ENCODE measurements around the gene SLC47A1.
"Not testable (repeated sequence)": the region's sequence is repeated elsewhere in the genome, so short reads cannot be mapped to it uniquely, and the experiment has no call there.

The SLC47A1 gene

DNA sequence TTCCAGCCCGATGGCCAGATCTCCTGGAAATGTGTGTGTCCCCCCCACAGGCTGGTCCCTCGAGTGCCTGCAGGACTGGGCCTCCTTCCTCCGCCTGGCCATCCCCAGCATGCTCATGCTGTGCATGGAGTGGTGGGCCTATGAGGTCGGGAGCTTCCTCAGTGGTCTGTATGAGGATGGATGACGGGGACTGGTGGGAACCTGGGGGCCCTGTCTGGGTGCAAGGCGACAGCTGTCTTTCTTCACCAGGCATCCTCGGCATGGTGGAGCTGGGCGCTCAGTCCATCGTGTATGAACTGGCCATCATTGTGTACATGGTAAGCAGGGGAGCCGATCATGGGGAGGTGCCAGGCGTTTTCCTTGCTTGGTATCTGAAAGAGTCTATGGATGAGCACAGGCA is 22.1 kb downstream of the SLC47A1 start:
- TF ChIP-seq GATA1 (IDR thresholded peaks at IDR 0.05; ENCODE audit: low read depth, low read length) (no peak), POLR2A (IDR thresholded peaks at IDR 0.05; ENCODE audit: low read length) (no peak)
- DNase-seq: no peak

DNA sequence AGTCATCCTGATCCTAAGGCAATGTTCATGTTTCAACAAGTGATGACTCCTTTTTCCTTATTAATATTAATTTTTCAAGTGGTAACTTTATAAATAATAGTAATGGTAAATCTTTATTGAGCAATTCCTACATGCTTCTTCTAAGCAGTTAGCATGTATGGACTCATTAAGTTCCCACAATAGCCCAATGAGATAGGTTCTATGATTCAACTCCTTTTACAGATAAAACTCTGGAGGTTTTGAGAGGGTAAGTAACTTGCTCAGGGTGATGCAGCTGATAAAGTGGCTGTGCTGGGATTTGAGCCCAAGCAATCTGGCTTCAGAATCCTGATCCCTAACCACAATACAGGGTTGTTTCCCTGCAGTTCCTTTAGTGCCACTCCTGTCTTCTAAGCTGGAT is 25.3 kb downstream of the SLC47A1 start:
- TF ChIP-seq POLR2A (IDR thresholded peaks at IDR 0.05; ENCODE audit: low read length): no peak
- no peak for TF ChIP-seq GATA1 (IDR thresholded peaks at IDR 0.05; ENCODE audit: low read depth, low read length)
- no peak for DNase-seq

DNA sequence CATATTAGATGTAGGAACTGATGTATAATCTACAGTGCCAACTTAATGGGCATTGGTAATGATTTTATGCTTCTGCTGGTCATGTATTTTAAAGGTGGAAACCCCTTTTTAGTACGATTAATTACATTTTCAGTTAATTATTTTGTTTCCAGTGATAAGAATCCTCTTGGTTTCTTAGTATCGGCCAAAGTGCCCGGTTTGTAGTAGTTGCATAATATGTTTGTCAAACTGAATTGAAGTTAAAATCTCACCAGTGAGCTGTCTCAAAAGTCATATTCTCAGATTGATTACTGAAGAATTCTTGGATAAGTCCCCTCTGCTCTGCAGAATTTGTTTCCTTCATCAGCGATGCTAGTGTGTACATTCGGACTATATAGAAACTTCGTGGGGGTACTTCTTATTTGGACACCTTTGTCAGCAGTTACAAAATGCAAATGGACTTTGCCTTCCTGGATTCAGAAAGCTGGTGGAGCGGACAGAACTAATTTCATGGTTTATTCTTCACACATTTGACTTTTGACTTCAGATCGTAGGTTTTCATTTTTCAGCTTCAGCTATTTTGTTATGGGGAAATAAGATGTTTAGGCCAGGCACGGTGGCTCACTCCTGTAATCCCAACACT is 28.2 kb downstream of the SLC47A1 start:
- TF ChIP-seq GATA1 (IDR thresholded peaks at IDR 0.05; ENCODE audit: low read depth, low read length) (no peak), POLR2A (IDR thresholded peaks at IDR 0.05; ENCODE audit: low read length) (no peak)
- no peak for DNase-seq

DNA sequence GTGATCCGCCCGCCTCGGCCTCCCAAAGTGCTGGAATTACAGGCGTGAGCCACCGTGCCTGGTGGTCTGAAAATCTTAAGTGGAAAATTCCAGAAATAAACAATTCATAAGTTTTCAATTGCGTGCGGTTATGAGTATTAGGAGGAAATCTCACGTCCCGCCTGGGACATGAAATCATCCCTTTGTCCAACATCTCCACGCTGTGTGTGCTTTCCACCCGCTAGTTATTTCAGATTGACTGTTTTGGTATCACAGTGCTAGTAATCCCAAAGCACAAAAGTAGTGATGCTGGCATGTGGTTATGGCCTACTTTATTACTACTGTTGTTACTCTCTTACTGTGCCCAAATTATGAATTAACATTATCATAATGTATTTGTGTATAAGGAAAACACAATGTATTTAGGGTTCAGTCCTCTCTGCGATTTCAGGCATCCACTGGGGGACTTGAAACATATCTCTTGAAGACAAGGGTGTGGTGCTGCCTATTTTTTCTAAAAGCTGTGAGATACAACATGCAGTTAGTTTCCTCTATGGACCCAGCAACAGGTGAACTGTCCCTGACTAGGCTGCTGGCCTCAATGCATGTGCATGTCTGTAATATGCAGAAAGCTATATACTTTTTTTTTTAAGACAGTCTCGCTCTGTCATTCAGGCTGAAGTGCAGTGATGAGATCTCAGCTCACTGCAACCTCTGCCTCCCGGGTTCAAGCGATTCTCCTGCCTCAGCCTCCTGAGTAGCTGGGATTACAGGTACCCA is 32.3 kb downstream of the SLC47A1 start:
- no peak for DNase-seq

DNA sequence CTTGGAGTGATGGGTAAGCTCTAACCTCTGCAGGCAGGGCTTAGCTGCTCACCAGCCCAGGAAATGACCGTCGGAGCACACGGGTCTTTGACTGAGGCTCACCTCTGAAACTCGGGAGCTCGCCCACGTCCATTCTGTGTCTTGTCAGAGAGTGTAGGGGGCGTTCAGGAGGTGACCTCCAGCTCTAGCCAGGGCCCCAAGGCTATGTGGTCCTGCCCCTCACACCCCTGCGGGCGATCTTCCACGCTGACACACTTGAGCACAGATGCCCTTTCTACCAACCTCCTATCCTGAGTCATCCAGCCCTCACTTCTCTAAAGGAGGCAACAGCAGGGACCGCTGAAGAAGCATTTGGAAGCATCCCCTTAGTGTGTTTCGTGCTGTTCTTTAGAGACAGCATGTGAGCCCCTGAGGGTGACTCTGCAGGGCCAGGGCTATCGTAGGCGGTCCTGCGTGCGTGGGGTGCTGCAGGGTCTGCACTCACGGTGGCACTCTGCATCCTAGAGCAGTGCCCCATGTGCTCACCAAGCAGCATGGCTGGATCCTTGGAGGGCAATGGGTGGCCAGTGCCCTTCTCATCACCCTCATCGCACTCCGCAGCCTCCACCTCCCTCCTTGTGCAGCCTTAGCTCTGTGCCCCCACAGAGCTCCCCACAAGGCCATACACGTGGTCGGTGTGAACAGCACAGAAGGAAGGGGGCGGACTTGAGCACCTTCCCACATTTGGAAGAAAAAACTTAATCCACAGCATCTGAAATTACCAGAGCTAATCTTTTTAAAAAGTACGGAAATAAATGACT is 33.8 kb downstream of the SLC47A1 start:
- TF ChIP-seq GATA1 (IDR thresholded peaks at IDR 0.05; ENCODE audit: low read depth, low read length) (no peak), POLR2A (IDR thresholded peaks at IDR 0.05; ENCODE audit: low read length) (no peak)
- no peak for DNase-seq

More for the DNA sequence above, 32.3 kb downstream of the SLC47A1 start:
- TF ChIP-seq GATA1 (IDR thresholded peaks at IDR 0.05; ENCODE audit: low read depth, low read length): no peak
- TF ChIP-seq POLR2A (IDR thresholded peaks at IDR 0.05; ENCODE audit: low read length): no peak

DNA sequence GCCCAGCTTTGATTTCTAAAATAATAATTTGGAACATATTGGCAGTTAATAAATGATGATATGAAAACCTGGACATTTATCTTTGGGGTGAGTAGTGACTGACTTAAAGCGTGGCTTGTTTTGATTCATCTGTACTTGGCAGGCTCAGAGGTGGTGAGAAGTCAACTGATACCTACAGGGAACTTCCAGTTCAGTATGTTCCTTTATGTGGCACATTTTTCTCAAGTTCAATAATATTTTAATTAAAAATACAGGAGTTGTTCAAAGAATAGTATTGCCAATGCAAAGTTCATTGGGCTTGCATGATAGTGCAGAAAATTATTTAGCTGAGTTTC is 34.3 kb downstream of the SLC47A1 start:
- no peak for DNase-seq
- TF ChIP-seq GATA1 (IDR thresholded peaks at IDR 0.05; ENCODE audit: low read depth, low read length): no peak
- TF ChIP-seq POLR2A (IDR thresholded peaks at IDR 0.05; ENCODE audit: low read length): no peak

DNA sequence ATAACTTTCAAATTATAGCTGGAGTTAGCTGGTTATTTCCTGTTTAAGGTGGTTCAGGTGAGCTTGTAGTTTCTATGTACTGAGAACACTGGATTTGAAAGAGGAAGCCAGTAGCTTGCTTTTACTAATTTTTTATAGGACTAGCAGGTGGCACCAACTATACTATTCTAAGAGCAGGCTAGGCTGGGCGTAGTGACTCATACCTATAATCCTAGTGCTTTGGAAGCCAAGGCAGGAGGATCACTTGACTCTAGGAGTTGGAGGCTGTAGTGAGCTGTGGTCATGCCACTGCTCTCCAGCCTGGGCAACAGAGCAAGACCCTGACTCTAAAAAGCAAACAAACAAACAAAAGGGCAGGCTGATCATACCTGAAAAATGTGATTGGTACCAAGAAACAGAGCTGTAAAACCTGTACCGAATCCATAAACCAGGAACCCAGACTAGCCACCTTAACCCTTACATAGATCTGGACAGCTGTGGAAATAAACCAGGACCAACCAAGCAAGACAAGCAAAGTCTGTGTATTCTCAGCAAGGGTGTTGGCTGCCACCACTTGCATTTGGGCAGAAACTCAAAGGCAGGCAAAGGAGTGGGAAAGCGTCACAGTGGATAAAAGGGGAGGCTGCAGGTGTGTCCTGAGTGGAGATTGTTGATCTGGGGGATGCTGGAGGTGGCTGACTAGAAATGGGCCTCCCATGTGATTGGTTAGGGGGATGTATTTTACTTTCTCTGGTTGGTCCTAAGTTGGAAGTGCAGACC is 36.3 kb downstream of the SLC47A1 start:
- TF ChIP-seq POLR2A (IDR thresholded peaks at IDR 0.05; ENCODE audit: low read length) (no peak), GATA1 (IDR thresholded peaks at IDR 0.05; ENCODE audit: low read depth, low read length) (no peak)
- no peak for DNase-seq

DNA sequence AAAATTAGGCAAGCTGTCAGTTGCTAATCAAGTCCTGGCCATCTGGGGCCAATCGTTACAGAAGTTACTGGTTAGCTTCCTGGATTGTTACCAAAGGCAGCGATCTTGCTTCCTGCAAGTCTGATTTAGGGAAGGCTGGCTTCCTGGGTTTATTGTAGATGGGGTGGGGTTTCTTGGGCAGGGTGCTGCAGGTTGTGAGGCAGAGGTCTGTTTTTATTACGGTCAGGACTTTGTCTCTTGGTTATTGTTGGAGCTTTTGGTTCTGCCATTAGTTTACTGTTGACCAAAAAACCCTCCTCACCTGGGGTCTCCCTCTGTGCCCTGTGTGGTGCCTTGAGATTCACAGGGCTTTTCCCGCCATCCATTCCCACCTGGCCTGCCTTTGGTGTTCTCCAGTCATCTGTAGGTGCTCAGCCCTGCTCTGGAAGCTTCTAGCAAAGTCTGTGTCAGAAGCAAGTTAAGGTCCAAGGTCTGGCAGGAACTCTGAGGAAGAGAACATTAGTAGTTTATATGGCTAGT is 36.9 kb downstream of the SLC47A1 start:
- DNase-seq: no peak
- no peak for TF ChIP-seq POLR2A (IDR thresholded peaks at IDR 0.05; ENCODE audit: low read length)
- no peak for TF ChIP-seq GATA1 (IDR thresholded peaks at IDR 0.05; ENCODE audit: low read depth, low read length)

DNA sequence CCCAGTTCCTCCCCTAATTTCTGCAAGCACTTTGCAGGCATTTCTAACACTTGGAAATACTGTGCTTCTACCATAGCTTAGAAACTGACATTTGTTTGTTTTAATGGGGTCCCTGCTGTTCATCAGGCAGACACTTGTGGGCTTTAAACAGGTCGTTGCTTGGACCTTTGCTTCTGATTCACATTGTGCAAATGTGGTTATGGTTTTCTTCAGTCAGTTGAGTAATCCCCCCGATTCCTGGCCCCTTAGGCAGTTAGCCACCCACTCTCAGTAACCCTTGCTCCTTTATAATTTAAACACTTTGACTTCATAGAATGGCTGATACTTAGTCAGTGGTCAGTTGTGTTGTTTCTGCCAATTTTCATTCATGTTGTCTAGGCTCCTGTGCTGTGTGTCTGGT is 39.4 kb downstream of the SLC47A1 start:
- DNase-seq: no peak
- no peak for TF ChIP-seq GATA1 (IDR thresholded peaks at IDR 0.05; ENCODE audit: low read depth, low read length)
- no peak for TF ChIP-seq POLR2A (IDR thresholded peaks at IDR 0.05; ENCODE audit: low read length)

DNA sequence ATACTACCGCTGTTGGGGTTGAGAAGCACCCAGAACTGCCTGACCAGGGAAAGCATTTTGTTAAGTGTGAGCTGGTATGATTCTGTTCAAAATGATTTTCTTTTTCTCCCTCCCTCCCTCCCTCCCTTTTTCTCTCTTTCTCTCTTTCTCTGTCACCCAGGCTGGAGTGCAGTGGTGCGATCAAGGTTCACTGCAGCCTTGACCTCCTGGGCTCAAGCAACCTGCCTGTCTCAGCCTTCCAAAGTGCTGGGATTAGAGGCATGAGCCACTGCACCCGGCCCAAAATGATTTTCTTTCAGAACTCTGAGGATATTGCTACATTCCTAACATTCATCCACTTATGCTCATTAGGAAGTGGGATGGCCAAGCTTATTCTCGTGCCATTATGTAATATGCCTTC is 41.3 kb downstream of the SLC47A1 start:
- TF ChIP-seq POLR2A (IDR thresholded peaks at IDR 0.05; ENCODE audit: low read length): no peak

DNA sequence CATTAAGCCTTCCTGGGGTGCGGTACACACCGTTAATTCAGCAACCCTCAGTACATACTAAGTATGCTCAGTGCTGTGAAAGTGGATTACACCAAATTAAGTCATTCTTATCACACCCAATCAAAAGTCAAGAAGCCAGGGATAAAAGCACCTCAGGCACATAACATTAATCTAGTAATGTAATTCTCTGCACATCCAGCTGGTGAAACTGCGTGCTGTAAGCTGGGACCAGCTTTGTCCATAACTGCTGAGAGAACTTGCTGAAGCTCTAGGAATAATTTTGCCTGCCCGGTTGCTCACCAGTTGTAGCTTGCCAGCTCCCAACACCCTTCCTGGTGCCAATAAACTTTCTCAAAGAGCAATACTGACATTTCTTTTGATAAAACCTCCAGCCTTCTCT is 44.9 kb downstream of the SLC47A1 start:
- peak in 1 of 2 experiments; percentile 10 for DNase-seq
- TF ChIP-seq POLR2A (IDR thresholded peaks at IDR 0.05; ENCODE audit: low read length): no peak
- TF ChIP-seq GATA1 (IDR thresholded peaks at IDR 0.05; ENCODE audit: low read depth, low read length): no peak

More for the DNA sequence above, 41.3 kb downstream of the SLC47A1 start:
- DNase-seq: no peak

DNA sequence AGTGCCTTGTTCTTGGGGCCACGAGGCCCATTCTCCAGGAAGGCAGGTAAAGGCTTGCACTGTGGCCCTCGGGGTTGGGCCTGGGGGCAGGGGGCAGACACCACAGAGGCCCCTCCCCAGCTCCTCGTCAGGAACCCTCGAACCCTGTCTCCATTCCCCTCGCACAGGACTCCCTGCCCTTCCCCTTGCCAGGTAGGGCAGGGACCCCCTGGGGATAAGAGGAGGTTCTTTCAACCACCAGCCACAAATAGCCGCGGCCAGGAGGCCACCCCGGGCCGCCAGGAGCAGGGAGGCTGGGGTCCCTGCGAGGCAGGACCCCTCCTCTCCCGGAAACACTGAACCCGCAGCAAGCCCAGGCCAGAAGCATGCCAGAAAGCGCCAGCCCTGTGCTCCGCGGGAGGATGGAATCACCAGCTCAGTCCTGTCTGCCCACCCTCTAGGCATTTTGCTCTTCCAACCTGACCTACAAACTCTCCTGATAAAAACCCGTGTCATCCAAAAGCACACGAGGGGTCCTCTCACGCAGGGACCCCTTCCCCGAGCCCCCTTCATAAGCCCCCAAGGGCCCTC is 45.6 kb downstream of the SLC47A1 start:
- no peak for DNase-seq
- TF ChIP-seq GATA1 (IDR thresholded peaks at IDR 0.05; ENCODE audit: low read depth, low read length): no peak
- no peak for TF ChIP-seq POLR2A (IDR thresholded peaks at IDR 0.05; ENCODE audit: low read length)

DNA sequence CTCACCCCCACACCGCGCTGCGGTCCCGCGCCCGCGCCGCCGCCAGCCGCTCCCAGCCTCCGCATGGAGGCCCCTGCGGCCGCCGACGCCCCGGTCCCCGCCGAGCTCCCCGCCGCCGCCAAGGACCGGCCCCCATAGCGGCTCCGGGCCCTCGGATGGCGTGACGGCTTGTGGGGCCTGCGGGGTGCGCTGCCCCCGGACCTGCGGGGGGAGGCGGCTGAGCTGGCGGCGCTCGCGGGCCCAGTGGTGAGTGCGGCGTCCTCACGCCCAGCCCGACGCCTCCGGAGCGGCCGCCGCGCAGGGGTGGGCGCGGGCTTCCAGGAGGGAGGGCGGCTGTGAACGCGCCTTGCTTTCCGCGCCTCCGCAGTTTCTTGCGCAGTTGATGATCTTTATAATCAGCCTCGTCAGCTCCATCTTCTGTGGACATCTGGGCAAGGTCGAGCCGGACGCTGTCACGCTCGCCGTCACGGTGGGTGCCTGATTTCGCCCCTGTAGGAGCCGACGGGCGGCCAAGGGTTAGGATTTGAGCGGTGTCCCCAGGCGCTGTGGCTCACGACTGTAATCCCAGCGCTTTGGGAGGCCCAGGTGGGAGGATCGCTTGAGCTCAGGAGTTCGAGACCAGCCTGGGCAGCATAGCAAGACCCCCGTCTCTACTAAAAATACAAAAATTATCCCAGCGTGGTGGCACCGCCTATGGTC is 46.4 kb downstream of the SLC47A1 start:
- no peak for DNase-seq
- TF ChIP-seq GATA1 (IDR thresholded peaks at IDR 0.05; ENCODE audit: low read depth, low read length): no peak
- no peak for TF ChIP-seq POLR2A (IDR thresholded peaks at IDR 0.05; ENCODE audit: low read length)

DNA sequence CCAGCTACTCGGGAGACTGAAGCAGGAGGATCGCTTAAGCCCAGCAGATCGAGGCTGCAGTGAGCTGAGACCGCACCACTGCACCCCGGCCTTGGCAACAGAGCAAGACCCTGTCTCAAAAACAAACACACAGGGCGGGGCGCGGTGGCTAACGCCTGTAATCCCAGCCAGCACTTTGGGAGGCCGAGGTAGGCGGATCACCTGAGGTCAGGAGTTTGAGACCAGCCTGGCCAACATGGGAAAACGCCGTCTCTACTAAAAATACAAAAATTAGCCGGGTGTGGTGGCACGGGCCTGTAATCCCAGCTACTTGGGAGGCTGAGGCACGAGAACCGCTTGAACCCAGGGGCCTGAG is 46.9 kb downstream of the SLC47A1 start:
- not testable (repeated sequence) for DNase-seq

DNA sequence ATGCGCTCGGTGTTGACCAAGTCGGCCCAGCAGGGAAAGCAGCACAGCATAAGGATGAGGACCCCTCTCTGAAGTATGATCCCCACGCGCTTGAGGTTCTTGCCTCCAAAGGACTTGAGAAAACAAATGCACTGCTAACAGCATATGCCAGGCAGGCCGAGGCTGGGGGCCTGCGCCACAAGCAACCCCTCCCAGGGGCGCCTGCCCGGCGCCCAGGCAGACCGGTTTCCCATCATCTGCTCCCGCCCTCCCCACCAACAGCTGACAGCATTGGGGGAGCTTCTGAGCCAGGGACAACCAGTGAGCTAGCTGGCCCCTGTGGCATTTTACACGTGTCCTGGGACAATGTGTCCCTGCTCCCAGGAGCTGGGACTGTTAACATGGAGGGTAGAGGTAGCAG is 48.5 kb downstream of the SLC47A1 start:
- not testable (repeated sequence) for DNase-seq
